GM23338 (cell line): ENCODE results near the gene SLC39A11.

Experiments
- CTCF ChIP-seq, 2 experiments: fragments of 200-600 bp in 1 of 2; sonication (generic) in 1 of 2; conservative IDR thresholded peaks; 2 replicates each; pipeline versions ENCODE4 v1.5.1 to v1.6.1; 2016 to 2017; ENCODE audit warnings: antibody characterized with exemption in 2 of 2, low read depth in 2 of 2, mild to moderate bottlenecking in 2 of 2, moderate library complexity in 1 of 2
- EZH2 ChIP-seq: fragments of 200-600 bp; sonication (generic); IDR thresholded peaks from one replicate; pipeline ENCODE4 v1.8.0; 2017; ENCODE audit warnings: antibody characterized with exemption, mild to moderate bottlenecking, low read depth; ENCODE audit not compliant: unreplicated experiment
- POLR2AphosphoS5 ChIP-seq: IDR thresholded peaks from 2 replicates; pipeline ENCODE4 v1.6.1; 2016; ENCODE audit warnings: antibody characterized with exemption, low read depth
- REST ChIP-seq: IDR thresholded peaks from one replicate; pipeline ENCODE4 v1.6.1; 2018; ENCODE audit warnings: antibody characterized with exemption; ENCODE audit not compliant: unreplicated experiment
- ZNF114 ChIP-seq: fragments of 250-450 bp; sonication (Bioruptor Pico); IDR thresholded peaks from 2 replicates; pipeline ENCODE4 v1.5.0; 2020; ENCODE audit warnings: mild to moderate bottlenecking, moderate library complexity

DNA sequence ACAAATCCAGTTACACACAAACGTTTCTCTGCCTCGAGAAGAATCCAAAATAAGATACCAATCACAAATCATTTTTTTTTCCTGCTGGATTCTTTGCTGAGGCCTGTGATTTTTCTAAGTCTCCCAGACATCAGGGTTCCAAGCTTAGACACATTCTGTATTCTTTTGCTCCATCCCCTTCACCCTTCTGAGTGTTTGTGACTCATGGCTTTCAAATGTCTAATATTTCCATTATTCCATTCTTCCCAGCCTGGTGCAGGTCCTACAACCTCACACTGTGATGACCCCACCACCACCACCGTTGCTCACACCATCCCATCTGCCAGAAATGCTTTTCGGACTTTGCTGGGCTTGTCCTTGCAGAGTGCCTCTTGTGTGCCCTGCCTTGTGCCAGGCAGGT lies 491.6 kb downstream of the SLC39A11 start:
- TF ChIP-seq CTCF (conservative IDR thresholded peaks at IDR 0.05; ENCODE audit: low read depth in 2 of 2) (no peak), REST (no peak), EZH2 (no peak), POLR2AphosphoS5 (no peak), ZNF114 (CRISPR knock-in tag) (no peak)
